ENCODE measurements around the gene HEATR3. TPM values are rescaled to one million over a fixed set of nuclear protein-coding genes. Genes with fewer than 3 reads are reported as not detected.
A peak's percentile ranks its signal among the peaks of the same experiment; 100 is the strongest.

Gene HEATR3
- total and polyA plus RNA-seq, 2 donors (not counting 1 experiment from before 2014, with no cell fraction given) = 18.0 to 21.0 TPM

GRCh38 chr16:50121278-50121677, 55.5 kb downstream of the HEATR3 start:
- H3K79me2 ChIP-seq (ENCODE audit: control insufficient read depth, insufficient read depth, low read length) = no peaks in the 10 kb centered on the region
- H3K27ac ChIP-seq (ENCODE audit: low read length in 2 of 2) = no peak overlapping the region
- no peak overlapping the region for H3K9ac ChIP-seq (ENCODE audit: low read length)
- H3K4me1 Mint-ChIP-seq = peaks cover 7% of the 10 kb centered on the region
- no peaks in the 10 kb centered on the region for H4K20me1 ChIP-seq (ENCODE audit: control insufficient read depth, insufficient read depth, low read length, poor library complexity, severe bottlenecking)
- no peak overlapping the region for H3K27ac Mint-ChIP-seq
- CTCF ChIA-PET = interaction anchor here (0.9 kb wide), 1 partner anchor 233 kb away, joined by 3 read pairs; no protein-coding TSS in a partner anchor
- POLR2A ChIA-PET = interaction anchor here (1.0 kb wide), 1 partner anchor 22 kb away, joined by 3 read pairs; no protein-coding TSS in a partner anchor
- 75% methylated on average over 4 of the region's 4 CpGs for WGBS (ENCODE audit: insufficient coverage)
- DNase-seq = no peak
- peaks cover 3% of the 10 kb centered on the region for H3K9me3 Mint-ChIP-seq (ENCODE audit: insufficient read depth)
- H3K4me3 Mint-ChIP-seq = no peak overlapping the region
- no peak overlapping the region for H2AFZ ChIP-seq (ENCODE audit: insufficient read depth, low read depth, low read length, poor library complexity, severe bottlenecking)
- no peaks in the 10 kb centered on the region for H3K36me3 ChIP-seq (replicated peaks in 1 of 2; ENCODE audit: control extremely low read depth in 1 of 2, control insufficient read depth in 1 of 2, extremely low read depth in 1 of 2, insufficient read depth in 2 of 2, low read length in 1 of 2)
- no peaks in the 10 kb centered on the region for H3K27me3 Mint-ChIP-seq
- no peaks in the 10 kb centered on the region for H3K4me1 ChIP-seq (ENCODE audit: control insufficient read depth in 2 of 2, insufficient read depth in 2 of 2, low read length in 2 of 2)
- H3K9me3 ChIP-seq (ENCODE audit: control extremely low read depth in 1 of 3, control insufficient read depth in 2 of 3, insufficient read depth in 1 of 3, low read length in 2 of 3) = peaks cover 0 to 4% (median 0%) of the 10 kb centered on the region in 3 donors
- no peak overlapping the region for H3K4me2 ChIP-seq (replicated peaks; ENCODE audit: low read depth, low read length, poor library complexity, severe bottlenecking)
- TF ChIP-seq CTCF (IDR thresholded peaks at IDR 0.05) (no peak), EZH2 (IDR thresholded peaks at IDR 0.05; ENCODE audit: borderline replicate concordance, insufficient read depth, low read depth, low read length, poor library complexity, severe bottlenecking) (no peak)
- H3K4me3 ChIP-seq (ENCODE audit: control extremely low read depth in 1 of 5, extremely low read depth in 1 of 5, insufficient read depth in 1 of 5, low read depth in 2 of 5, low read length in 4 of 5) = no peak overlapping the region
- no peak for ATAC-seq (ENCODE audit: low read depth)
- H3K27me3 ChIP-seq (replicated peaks in 1 of 4; ENCODE audit: control extremely low read depth in 1 of 4, control insufficient read depth in 3 of 4, insufficient read depth in 4 of 4, low read length in 3 of 4) = no peaks in the 10 kb centered on the region
- intact Hi-C loops (cut with micrococcal nuclease) = no loop called here

GRCh38 chr16:50121721-50122445, 56.1 kb downstream of the HEATR3 start:
- Mint-ChIP-seq H3K4me3 (no peak overlapping the region), H3K4me1 (peaks cover 7% of the 10 kb centered on the region), H3K9me3 (ENCODE audit: insufficient read depth) (peaks cover 3% of the 10 kb centered on the region), H3K27ac (no peak overlapping the region), H3K27me3 (no peaks in the 10 kb centered on the region)
- TF ChIP-seq EZH2 (IDR thresholded peaks at IDR 0.05; ENCODE audit: borderline replicate concordance, insufficient read depth, low read depth, low read length, poor library complexity, severe bottlenecking) (no peak), CTCF (IDR thresholded peaks at IDR 0.05) (no peak)
- no peak overlapping the region for H3K4me2 ChIP-seq (replicated peaks; ENCODE audit: low read depth, low read length, poor library complexity, severe bottlenecking)
- no peak overlapping the region for H3K27ac ChIP-seq (ENCODE audit: low read length in 2 of 2)
- H3K79me2 ChIP-seq (ENCODE audit: control insufficient read depth, insufficient read depth, low read length) = no peaks in the 10 kb centered on the region
- no peak for ATAC-seq (ENCODE audit: low read depth)
- no peaks in the 10 kb centered on the region for H3K27me3 ChIP-seq (replicated peaks in 1 of 4; ENCODE audit: control extremely low read depth in 1 of 4, control insufficient read depth in 3 of 4, insufficient read depth in 4 of 4, low read length in 3 of 4)
- H3K9me3 ChIP-seq (ENCODE audit: control extremely low read depth in 1 of 3, control insufficient read depth in 2 of 3, insufficient read depth in 1 of 3, low read length in 2 of 3) = peaks cover 0 to 4% (median 0%) of the 10 kb centered on the region in 3 donors
- ChIA-PET POLR2A (interaction anchor here (1.0 kb wide), 1 partner anchor 21 kb away, joined by 3 read pairs; no protein-coding TSS in a partner anchor), CTCF (interaction anchor here (0.9 kb wide), 1 partner anchor 232 kb away, joined by 3 read pairs; no protein-coding TSS in a partner anchor)
- 66% methylated on average over 14 of the region's 14 CpGs for WGBS (ENCODE audit: insufficient coverage)
- H3K4me3 ChIP-seq (ENCODE audit: control extremely low read depth in 1 of 5, extremely low read depth in 1 of 5, insufficient read depth in 1 of 5, low read depth in 2 of 5, low read length in 4 of 5) = no peak overlapping the region
- H3K4me1 ChIP-seq (ENCODE audit: control insufficient read depth in 2 of 2, insufficient read depth in 2 of 2, low read length in 2 of 2) = no peaks in the 10 kb centered on the region
- H3K9ac ChIP-seq (ENCODE audit: low read length) = no peak overlapping the region
- no peaks in the 10 kb centered on the region for H3K36me3 ChIP-seq (replicated peaks in 1 of 2; ENCODE audit: control extremely low read depth in 1 of 2, control insufficient read depth in 1 of 2, extremely low read depth in 1 of 2, insufficient read depth in 2 of 2, low read length in 1 of 2)
- DNase-seq = peak; percentile 8
- H2AFZ ChIP-seq (ENCODE audit: insufficient read depth, low read depth, low read length, poor library complexity, severe bottlenecking) = no peak overlapping the region
- no peaks in the 10 kb centered on the region for H4K20me1 ChIP-seq (ENCODE audit: control insufficient read depth, insufficient read depth, low read length, poor library complexity, severe bottlenecking)
- intact Hi-C loops (cut with micrococcal nuclease) = no loop called here
